ENCODE measurements around the gene PRSS12.
"Not testable (repeated sequence)": the region's sequence is repeated elsewhere in the genome, so short reads cannot be mapped to it uniquely, and the experiment has no call there.

Gene PRSS12, protein sequence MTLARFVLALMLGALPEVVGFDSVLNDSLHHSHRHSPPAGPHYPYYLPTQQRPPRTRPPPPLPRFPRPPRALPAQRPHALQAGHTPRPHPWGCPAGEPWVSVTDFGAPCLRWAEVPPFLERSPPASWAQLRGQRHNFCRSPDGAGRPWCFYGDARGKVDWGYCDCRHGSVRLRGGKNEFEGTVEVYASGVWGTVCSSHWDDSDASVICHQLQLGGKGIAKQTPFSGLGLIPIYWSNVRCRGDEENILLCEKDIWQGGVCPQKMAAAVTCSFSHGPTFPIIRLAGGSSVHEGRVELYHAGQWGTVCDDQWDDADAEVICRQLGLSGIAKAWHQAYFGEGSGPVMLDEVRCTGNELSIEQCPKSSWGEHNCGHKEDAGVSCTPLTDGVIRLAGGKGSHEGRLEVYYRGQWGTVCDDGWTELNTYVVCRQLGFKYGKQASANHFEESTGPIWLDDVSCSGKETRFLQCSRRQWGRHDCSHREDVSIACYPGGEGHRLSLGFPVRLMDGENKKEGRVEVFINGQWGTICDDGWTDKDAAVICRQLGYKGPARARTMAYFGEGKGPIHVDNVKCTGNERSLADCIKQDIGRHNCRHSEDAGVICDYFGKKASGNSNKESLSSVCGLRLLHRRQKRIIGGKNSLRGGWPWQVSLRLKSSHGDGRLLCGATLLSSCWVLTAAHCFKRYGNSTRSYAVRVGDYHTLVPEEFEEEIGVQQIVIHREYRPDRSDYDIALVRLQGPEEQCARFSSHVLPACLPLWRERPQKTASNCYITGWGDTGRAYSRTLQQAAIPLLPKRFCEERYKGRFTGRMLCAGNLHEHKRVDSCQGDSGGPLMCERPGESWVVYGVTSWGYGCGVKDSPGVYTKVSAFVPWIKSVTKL

DNA sequence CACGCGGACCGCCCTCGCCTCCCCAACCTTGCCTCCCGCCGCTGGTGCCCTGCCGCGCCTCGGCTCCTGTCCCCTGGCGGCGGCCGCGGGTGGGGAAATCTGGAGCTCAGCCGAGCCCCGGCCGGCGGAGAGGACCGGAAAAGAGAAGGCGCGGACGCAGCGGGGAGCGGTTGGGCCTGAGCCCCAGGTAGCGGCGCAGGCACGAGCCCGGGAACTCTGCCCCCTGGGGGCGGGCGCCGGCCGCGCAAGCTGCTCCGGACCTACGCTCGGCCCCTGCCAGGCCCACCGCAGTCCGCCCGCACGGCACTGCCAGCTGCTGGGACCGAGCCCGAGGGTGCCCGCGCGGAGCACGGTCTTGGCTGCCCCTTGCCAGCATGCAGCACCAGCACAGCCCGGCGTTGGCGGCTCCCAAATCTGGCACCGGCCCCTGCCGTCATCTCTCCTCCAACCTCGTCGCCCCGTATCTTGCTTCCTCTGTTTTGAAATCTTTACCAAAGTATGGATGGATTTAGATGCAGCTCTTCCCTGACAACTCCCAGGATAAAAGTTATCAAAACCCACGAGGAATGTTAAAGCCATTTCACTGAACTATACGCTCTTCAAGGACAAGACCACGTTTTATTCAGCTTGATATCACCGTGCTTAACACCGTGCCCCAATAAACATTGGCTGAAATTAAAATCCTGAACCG, at the start of gene PRSS12:
PRSS12 (minus strand) TSS at position 161 of the 691 bp plus-strand sequence. CDS start 283 bp downstream, outside the sequence.
- DNase-seq, result peak; percentile 17

DNA sequence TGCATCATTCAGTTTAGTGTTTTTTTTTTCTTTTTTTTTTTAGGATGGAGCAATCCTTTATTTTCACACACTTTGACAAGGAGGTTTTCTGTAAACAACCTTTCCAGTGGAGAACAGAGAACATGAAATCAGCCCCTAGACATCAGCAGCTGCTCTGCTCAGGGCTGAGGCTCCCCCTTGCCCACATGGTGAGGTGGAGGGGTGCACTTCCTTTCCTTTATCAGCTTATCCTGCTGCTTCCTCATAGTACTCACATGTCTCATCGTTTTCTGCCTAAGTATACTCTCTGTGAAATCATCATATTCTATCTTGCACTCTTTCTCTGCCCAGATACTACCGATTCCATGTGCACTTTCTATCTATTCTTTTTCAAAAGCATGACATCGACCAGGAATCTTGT, 47.6 kb upstream of the PRSS12 start:
- DNase-seq, result no peak

DNA sequence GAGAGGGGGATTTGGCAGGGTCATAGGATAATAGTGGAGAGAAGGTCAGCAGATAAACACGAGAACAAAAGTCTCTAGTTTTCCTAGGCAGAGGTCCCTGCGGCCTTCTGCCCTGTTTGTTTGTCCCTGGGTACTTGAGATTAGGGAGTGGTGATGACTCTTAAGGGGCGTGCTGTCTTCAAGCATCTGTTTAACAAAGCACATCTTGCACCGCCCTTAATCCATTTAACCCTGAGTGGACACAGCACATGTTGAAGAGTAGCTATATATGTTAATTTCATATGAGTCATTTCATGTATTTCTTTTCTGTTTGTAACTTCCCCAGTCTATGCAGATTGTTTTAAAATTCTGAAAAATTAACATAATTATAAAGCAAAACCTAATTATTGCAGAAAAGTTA, 47.1 kb upstream of the PRSS12 start:
- DNase-seq, result peak; percentile 5

DNA sequence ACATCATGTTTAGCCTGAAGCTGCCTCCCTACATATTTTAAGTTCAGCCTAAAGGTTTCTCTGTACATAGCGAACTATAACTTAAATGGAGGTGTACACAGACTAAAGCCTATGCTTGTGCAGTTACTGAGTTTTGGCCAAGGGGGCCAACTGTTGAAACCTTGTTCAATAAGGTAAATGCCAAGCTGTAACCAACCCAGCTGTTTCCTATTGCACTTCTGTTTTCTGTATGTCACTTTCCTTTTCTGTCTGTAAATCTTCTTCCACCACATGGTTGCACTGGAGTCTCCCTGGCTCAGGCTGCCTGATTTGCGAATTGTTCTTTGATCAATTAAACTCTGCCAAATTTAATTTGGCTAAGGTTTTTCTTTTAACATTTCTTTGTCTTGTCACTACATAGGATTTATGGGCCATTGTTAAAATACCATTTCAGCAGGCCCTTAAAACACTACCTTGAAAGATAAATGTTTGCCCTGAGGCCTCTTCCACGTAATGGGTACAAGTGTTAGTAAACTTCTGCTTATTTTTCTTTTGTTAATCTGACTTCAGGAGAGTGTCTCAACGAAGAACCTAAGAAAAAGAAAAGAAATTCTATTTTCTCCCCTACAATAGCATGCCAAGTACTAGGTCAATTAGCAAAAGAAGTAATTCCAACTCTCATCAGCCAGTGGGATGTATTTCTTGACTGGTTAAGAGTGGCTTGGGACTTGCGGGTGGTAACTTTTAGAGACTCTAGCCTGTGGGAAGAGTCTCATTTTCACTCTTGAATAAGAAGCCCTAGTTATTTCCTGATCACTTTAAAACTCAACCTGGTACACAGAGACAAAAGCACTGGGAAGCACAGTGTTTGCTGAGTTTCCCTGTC, 45.7 kb upstream of the PRSS12 start:
- no peak for DNase-seq

DNA sequence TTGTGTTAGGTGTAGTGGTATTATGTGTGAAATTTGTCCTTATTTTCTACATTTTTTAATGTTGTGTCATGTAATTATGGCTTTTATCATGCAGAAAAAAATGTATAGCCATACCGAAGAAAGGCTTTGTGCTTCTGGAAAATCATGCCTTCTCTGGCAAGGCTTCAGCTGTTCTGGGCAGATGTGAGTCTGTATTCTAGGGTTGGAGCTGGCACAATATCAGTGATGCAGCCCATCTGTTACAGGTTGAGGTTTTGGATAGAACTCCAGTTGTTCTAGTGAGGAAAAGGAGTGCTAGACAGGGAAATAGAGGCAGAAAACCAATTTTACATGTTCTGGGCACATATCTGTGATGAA, 44.8 kb upstream of the PRSS12 start:
- DNase-seq, result no peak

DNA sequence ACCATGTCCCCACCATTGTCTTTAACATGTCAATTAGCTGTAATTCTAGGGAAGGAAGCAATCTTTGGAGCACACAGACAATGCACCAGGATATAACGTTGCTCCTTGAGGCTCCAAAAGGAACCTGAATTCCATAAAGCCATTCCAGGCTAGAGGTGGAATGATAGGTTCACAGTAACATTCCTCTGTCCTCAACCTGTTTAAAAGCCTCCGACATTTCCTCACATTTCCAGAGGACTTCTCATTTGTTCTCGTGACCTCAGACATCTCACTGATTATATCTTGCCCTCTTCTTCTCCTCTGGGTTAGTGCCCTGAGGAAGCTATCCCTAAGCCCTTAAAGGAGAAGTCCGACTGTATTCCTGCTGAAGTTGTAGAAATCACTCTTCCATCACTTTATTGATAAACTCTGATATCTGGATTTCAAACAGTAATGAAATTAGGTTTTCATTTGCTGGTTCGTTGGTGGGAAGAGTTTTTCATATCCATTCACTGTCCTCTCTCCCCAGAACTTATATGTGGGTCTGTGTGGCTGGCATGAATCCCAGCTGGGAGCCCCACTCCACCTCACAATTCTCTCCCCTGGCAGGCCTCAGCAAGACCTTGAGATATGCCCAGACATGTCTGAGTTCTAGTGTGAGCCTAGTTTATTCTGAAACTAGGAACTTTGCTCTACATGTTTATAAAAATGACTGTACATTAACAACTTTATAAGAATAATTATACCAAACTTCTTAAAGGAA, 44.2 kb upstream of the PRSS12 start:
- no peak for DNase-seq

DNA sequence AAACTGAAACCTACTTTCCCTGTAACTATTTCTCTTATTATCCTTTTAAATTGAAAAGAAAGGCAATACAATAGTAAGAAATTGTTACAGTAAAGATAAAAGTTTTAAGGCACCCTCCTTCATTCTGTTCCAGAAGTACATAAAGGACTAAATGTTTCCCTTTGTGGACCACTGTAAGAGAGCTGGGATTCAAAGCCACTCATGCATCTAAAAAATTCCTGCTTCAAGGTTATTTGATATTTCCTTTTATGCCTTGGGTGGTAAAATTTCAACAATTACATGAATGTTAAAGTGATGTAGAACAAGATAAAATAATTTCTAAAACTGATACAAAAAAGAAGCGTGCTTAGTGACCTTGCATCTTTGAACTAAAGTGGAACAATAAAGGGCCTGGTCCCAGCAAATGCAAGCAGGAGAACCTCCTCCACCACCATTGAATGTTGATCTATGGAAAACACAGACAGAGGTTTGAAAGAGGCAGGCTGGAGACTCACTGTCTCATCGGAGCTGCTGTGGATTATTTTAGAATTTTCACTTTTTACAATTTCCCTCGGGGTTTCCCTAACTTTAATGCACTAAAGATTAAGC, 42.3 kb upstream of the PRSS12 start:
- DNase-seq, result no peak

DNA sequence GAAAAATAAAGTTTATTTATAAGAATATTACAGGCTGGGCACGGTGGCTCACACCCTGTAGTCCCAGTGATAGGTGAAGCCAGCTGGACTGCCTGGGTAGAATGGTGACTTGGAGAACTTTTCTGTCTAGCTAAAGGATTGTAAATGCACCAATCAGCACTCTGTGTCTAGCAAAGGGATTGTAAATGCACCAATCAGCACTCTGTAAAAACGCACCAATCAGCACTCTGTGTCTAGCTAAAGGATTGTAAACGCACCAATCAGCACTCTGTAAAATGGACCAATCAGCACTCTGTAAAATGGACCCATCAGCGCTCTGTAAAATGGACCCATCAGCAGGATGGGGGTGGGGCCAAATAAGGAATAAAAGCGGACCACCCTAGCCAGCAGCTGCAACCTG, 39.7 kb upstream of the PRSS12 start:
- not testable (repeated sequence) for DNase-seq

DNA sequence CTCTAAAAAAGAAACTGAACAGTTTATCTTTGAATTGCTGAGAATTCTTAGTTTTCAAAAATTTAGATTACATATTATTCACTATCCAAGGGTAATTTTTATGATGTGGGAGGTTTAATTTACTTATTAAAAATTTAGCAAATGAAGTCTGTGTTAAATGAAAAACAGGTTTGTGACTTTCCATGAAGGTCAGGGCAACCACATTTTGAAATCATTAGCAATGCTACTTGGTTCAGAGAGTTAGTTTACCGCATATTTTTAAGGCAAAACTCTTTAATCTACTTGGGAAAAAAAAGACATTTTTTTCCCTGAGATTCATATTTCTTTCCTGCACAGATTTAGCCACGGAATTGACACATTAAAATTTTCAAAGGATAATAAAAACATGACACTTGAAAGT, 37.3 kb upstream of the PRSS12 start:
- no peak for DNase-seq

DNA sequence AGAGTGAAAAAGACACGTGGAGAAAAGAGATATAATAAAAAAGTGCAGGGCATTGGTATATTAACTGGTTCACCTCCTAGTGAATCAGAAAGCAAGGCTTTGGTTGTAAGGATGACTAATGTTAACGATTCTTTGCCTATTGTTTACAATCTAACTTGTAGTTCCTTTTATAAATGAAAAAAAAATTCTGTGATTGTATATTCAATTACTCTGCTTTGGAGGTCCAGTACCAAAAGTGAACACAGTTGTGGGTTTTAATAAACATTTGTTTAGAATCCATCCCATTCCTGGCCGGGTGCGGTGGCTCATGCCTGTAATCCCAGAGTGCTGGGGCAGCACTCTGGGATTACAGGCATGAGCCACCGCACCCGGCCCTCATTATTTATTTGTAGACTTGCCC, 36.9 kb upstream of the PRSS12 start:
- DNase-seq, result no peak

DNA sequence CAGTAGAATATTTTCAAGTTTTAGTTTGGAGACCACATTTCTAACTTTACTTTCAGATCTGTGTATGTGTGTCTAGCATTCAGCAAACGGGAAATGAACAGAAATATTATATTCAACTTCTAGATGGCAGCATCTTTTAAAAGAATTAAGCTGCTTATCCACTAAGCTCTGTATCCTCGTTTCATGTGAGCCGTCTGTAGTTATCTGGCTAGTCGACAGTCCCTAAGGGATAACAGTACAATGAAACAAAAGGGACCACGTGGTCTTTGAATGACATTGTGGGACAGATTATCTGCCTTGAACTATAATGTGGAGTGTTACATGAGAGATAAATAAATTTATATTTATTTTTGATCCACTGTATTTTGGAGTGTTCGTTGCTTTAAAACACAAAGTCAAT, 35.8 kb upstream of the PRSS12 start:
- no peak for DNase-seq

DNA sequence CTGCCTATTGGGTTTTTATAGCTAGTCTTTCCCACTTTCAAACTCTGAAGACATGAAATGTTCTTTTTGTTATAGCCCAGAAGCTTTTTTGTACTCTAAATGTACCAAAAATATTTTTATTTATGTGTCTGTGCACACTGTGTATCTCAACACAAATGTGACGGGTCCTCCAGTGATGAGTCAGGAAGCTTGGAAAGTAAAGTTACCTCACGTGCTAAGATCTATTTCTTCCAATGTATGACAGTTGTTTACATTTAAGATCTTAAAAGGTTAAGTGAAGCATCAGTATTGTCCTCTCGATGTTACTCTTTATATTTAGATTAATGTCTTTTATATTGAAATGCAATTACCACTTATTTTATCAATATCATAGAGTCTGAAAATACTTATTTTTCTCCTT, 29.1 kb upstream of the PRSS12 start:
- no peak for DNase-seq

DNA sequence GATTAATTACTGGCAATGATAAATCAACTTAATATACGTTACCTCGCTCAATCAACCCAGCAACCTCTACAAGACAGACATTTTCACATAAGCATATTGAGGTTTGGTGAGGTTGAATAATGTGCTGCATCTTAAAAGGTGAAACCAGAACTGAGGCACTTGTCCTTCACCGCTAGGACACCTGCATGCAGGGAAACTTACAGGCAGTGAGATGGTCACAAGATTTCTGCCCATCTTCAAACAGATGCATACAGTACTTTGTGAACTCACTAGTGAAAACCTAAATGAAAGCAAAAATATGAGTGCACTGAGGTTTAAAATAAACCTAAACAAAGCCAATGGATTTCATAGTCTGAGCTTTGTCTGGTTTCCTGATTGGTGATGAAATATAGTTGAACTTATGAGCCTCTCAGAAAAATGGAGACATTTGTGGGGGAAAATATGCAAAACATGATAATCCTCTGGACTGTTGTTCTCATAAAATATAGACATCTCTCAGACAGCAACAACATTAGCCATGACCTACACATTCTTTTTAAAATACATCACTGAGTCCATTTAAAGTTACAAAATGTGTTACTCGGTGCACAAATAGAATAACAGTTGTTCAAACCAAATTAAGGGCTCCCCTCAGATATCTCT, 20.9 kb upstream of the PRSS12 start:
- no peak for DNase-seq

DNA sequence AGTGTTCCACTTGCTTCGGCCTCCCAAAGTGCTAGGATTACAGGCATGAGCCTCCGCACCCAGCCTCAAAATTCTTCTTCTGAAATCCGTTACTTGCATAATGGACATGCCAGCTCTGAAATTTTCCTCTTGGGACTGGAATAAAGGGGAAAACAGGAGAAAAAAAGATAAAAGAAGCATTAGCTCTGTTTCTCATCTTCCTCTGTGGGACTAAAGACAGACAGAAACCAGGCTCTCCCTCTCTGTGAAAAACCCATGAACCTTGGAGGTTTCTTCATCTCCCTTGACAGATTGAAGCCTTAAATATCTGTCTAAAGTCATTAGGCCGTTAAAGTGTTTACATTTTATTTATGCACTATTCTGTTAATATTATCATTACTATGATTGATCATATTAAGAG, 19.4 kb upstream of the PRSS12 start:
- DNase-seq, result no peak

DNA sequence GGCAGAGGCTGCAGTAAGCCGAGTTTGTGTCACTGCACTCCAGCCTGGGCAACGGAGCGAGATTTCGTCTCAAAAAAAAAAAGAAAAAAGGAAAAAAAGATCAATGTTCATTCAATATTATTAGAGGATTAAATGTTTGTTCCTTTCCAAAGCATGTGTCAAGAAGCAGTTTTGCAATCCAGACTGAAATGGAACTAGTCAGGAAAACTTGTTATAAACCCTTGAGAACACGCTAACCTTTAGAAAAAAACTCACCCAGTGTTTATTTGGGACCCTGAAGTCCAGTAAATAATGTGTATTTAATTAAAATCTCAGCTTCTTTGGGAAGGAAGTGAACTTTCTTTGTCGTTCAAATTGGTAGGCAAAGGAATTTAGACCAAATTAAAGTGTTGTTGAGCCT, 16.4 kb upstream of the PRSS12 start:
- DNase-seq, result no peak

DNA sequence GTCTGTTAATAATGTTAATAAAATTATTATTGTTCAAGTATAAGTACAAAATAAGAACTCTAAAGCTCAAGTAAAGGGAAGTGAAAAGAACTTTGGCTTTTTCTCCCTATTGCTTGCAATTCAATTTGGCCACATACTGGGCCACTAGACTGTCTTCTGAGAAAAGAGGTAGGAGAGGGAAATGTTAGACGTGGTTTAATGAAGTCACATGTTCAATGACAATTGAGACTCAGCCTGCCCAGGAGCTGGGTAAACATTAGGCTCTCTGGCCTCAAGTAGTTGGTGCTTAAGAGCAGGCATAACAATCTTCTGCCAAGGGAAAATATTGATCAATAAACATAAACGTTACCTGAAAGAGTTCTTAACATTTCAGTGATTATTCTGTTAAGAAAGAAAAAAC, 15.1 kb upstream of the PRSS12 start:
- DNase-seq, result peak; percentile 78

DNA sequence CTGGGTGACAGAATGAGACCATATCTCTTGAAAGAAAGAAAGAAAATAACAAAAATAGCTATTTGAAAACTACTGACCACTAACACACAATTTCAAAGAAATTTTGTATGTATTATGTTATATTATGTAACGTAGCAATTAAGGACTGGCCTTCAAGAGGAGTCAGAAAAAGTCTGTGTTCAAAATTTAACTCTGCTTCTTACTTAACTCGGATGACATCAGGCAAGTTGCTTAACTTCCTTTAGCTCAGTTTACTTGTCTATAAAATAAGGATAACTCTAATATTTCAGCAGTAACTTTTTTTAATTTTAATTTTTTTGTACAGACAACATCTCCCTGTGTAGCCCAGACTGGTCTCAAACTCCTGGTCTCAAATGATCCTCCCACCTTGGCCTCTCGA, 14.6 kb upstream of the PRSS12 start:
- no peak for DNase-seq

DNA sequence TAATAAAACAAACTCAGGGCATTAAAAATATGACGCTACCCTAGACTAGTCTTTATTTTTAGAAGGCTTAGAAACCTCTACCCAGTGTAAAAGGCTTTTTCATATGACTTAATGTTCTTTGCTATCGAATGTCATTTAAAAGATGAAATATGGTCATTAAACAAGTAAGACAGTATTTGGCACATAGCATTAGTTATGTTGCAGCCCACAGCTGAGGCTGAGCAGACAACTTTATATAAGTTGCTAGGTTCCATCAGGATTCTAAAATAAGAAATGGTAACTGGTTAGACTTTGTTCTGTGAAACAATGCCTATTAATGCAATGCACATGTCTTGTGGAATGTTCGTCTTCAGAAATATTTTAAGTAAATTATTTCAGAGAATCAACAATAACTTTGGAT, 10.4 kb upstream of the PRSS12 start:
- DNase-seq, result no peak

DNA sequence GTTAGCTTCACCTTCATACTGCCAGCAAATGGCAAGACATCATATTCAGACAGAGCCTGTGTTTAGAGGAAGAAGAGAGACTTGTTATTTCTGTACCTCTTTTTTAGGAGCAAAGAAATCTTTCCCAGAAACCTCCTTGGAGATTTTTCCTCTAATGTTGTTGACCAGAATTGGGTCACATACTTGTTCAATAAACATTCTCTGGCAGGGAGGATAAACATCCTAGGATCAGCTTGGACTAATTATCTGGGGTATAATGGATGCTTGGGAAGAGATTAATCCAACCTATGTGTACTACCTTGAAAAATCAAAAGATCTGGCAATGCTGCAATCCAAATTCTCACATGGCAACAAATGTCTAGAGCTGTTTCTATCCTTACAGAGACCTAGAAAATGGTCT, 8.4 kb upstream of the PRSS12 start:
- DNase-seq, result no peak

DNA sequence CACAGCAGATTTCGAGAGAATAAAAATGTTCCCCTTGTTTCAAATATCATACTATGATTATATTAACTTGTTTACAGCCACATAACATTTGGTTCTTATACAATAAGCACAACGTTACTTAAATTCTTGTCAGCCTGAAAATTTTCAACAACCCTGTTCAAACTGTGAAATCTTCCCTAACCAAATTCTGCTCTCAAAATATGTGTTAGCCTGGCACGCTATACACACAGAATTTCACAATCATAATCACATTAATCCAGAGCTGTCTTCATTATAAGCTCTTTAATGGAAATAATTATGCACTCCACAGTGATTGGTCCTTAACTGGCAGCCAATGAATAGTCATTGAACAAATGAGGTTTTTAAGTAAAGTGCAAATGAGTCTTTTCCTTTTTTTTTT, 7.3 kb upstream of the PRSS12 start:
- no peak for DNase-seq

DNA sequence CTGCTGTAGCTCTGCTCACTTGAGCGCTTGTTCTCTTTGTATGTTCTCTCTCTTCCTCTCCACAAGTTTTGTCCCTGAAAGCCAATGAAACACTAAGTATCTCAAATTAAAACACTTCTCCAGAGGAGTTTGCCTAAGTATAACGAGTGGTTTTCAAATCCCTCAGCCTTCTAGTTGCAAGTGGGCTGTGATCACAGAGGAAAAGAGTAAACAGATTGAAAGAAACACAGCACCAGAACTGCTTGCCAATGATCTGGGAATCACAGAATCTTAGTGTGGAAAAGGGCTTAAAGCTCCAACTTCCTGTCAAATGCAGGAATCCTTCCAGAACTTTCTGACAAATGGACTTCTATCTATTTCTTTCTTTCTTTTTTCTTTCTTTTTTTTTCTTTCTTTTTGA, 4.8 kb upstream of the PRSS12 start:
- DNase-seq, result no peak

Data from NCI-H2029 (cell line).